HG03575 (cell line): ENCODE measurements around the gene RBPJ.

Source experiments
- ATAC-seq: cut with Tn5 transposase; IDR thresholded peaks from one replicate; pipeline ENCODE4 v1.9.1; 2021; ENCODE audit not compliant: unreplicated experiment, insufficient number of reproducible peaks, low FRiP score; ENCODE audit errors: extremely low read depth

The RBPJ gene

DNA sequence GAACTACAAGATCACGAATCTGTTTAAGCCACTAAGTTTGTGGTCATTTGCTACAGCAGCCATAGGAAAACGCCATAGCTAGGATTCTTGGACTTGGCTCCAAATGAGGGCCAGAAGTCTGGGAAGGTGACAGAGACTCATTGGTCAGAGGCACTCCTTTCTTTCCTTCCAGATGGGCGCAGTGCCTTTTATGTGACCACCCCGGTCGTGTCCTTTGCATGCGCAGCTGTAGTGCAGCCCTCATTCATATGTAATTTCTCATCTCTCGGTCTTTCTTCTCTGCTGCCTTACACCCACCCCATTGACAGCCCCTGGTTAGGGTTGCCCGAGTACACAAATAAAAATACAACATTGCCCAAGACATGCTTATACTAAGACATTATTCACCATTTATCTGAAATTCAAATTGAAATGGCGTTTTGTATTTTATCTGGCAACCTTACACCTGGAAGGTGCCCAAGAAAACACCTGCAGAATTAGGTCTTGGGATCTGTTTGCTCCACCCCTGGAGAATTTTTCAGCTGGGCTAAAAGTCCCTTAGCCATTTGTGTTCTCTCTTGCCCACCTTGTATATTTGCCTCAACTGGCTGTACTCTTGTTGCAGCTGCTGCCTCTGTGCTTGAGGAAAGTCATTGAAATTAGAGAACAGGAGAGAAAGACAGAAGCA is 147.6 kb downstream of the RBPJ start:
- ATAC-seq, result no peak

DNA sequence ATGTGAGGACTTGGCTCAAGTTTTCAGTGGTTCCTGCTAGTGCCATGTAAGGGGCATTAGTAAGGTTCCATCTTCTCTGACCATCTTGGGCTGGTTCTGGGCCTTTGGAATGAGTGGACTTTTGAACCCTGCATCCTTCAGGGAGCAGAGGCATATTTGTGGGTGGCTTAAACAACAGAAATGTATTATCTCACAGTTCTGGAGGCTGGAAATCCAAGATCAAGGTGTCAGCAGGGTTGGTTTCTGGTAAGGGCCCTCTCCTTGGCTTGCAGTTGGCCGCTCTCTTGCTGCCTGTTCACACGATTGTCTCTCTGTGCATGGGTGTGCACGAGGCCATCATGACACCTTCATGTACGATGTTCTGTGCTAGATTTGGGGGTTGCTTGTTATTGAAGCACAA is 148.2 kb downstream of the RBPJ start:
- ATAC-seq, result no peak

DNA sequence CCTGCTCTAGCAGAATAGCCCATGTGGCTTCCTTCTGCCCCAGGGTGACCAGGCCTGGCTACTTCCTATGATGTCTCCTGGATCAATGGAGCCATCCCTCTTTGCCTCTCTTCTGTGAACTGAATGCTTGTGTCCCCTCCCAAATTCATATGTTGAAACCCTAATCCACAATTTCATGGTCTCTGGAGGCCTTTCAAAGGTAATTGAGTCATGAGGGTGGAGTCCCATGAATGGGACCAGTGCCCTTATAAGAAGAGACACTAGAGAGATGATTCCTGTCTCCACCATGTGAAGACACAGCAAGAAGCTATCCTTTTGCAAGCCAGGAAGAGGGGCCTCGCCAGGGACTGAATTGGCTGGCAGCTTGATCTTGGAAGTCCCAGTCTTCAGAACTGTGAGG is 151.1 kb downstream of the RBPJ start:
- ATAC-seq, result no peak

DNA sequence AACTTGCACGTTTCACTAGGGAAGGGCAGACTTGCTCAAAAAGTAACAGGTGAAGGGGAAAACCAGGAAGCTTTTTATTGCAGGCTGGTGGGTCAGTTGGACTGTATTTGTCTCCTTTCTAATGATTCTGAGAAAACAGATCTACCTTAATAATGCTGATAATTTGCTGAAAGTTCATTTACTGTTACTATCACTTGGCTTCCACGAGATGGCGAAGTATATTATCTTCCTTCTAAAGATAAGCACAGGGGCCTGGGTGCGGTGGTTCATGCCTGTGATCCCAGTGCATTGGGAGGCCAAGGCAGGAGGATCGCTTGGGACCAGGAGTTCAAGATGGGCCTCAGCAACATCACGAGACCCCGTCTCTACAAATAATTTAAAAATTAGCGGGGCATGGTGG is 153.1 kb downstream of the RBPJ start:
- no peak for ATAC-seq

DNA sequence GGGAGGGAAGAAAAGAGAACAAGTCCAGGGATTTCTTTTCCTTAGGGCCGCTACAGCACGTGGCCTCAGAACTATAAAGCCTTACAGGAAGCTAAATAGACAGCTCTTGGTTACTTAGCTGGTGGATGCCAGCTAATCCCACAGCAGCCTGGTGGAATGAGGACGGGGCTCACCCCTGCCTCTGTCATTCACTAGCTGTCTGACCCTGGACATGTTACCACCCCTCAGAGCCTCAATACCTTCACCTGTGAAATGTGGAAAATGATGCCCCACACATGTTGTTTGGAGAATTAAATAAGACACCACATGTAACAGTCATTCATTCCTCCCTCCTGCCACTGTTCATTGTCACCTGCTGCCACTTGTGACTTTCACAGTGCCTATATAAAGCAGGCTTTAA is 153.7 kb downstream of the RBPJ start:
- no peak for ATAC-seq

DNA sequence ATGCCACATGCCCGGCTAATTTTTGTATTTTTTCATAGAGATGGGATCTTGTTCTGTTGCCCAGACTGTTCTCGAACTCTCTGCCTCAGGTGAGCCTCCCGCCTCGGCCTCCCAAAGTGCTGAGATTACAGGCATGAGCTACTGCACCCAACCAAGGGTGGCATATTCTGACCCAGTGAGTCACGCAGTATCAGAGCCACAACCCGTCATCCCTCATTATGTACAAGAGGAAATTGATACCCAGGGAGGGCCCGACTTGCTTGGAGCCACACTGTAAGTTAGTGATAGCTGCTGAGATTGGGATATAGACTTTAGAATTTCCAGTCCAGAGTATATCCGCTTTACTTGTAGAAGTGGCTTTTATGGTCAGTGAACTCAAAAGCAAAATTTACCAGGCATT is 154.9 kb downstream of the RBPJ start:
- ATAC-seq, result no peak

DNA sequence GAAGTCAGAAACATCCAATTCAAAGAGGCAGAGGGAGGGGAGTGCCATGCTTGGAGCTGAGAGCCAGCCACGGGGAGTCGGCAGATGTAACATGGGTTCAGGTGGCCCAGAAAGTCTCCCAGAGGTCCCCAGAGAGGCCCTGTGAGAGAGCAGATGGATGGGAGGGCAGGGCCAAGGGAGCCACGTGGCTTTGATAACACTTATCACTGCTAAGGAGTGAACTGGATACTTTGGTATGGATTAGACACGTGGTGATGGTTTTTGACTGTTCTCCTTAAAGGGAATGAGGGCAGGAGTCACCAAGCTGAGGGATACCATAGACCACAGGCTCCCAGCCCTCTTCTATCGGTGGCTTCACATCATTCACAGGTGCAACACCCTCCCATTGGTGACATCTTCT is 155.7 kb downstream of the RBPJ start:
- no peak for ATAC-seq

DNA sequence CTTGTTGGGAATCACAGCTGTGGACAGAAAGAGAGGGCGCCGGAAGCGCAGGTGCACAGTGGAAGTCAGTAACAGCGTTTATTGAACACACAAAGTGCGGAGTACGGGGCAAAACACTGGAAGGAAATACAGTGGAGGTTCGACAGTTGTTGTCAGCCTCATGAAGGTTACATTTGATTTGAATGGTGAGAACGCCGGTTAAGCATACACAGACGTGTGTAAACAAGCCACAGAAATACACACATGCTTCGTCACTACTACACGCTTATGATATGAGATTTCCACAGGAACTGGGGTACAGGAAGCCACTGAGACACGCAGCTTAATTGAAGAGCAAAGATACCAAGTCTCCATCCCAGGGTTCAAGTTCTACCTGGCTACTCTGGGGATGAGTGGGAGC is 157.5 kb downstream of the RBPJ start:
- no peak for ATAC-seq

DNA sequence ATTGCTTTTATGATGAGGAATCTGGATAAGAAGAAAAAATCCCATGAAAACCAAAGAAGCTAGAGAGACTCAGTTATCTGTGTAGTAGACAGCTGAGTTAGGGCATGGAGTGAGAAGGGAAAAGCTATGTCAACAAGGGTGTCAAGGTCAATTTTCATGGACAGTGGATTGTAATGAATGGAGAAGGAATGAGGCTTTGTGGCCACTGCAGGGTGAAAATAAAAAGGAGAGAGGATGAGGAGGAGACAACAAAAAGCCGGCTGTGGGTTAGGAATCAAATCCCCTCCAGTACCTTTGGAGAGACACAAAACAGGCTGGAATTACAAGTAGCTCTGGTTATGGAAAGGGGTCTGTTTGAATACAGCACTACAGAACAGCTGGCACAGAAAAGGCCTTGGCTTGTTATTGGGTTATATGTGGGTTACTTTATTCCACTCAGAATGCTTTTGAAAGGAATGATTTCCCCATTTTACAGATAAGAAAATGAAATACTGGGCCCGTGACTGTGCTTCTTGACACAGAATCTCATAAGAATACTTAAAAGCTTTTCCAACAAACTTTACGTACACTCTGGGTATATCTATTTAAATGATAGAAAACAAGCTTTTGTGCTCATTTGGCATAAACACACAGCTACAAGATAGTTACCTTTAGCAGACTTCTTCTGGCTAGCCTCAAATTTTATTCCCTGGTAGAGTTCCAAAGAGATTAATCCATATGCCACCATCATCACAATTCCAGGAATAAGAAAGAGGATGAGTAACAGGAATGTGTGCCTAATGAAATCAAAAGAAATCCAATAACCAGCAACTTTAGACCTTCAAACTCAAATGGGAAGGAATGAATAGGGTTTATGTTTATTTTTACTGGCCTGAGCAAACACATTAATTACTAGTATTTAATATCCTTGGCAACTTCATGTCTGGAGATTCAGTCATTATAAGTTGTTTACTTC is 162.0 kb downstream of the RBPJ start:
- no peak for ATAC-seq

DNA sequence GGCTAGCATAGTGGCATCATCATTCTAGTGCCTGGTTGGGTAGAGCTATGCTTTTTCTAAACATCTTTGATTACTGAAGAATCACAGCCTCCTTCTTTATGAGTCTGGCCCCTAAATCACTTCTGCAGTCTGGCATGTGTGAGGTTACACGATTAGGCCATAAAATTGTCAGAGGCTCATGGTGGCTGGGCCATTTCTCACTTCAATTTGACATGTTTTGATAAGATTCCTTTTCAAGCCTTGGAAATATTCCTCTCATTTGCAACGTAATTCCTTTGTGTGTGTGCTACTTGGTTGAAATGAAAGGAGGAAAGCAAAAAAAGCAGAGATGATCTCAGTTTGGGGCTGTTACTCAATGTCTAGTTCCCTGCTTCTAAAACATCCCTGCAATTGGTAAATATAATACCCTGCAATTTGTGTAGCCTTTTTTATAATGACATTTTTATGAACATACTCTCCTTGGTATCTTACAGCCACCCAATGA is 163.3 kb downstream of the RBPJ start:
- no peak for ATAC-seq

DNA sequence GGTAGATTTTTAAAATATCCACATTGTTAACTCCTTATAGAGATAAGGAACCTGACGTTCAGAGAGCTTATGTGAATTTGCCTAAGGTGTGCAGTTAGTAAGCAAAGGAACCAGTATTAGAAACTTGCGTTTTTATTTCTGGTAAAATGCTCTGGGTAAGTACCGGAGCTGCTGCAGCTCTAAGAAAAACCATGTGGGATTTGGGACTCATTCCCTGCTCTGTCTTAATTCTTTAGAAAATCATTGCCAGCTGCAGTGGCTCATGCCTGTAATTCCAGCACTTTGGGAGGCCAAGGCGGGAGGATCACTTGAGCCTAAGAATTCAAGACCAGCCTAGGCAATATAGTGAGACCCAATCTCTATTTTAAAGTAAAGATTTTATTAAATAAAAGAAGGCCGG is 163.7 kb downstream of the RBPJ start:
- ATAC-seq, result no peak
